NCI-H128 (cell line): Measurements from ENCODE around the gene MSH5.
"Not testable (repeated sequence)": the region's sequence is repeated elsewhere in the genome, so short reads cannot be mapped to it uniquely, and the experiment has no call there.

Experiments used
- DNase-seq: peaks from one replicate; lab custom pipeline; 2025; ENCODE audit not compliant: unreplicated experiment; lab: John Stamatoyannopoulos, UW

MSH5 gene

GRCh38 chr6:31777667-31778050, 37.9 kb downstream of the MSH5 start:
- no peak for DNase-seq

GRCh38 chr6:31778193-31778592, 38.4 kb downstream of the MSH5 start:
- DNase-seq, result no peak

- no peak for DNase-seq
Observed at GRCh38 chr6:31778999-31779885, 39.4 kb downstream of the MSH5 start.

- DNase-seq, result no peak
Observed at GRCh38 chr6:31779908-31780307, 40.1 kb downstream of the MSH5 start.

GRCh38 chr6:31780507-31781243, 40.9 kb downstream of the MSH5 start:
- DNase-seq, result no peak

GRCh38 chr6:31781244-31782125, 41.7 kb downstream of the MSH5 start:
- no peak for DNase-seq

GRCh38 chr6:31782126-31782855, 42.5 kb downstream of the MSH5 start:
- DNase-seq, result no peak

- DNase-seq, result no peak
Observed at GRCh38 chr6:31784098-31784925, 44.5 kb downstream of the MSH5 start.

- no peak for DNase-seq
Observed at GRCh38 chr6:31785475-31785874, 45.7 kb downstream of the MSH5 start.

- peak; percentile 25 for DNase-seq
Observed at GRCh38 chr6:31791324-31792089, 51.7 kb downstream of the MSH5 start.

- no peak for DNase-seq
Observed at GRCh38 chr6:31792090-31792374, 52.2 kb downstream of the MSH5 start.

- no peak for DNase-seq
Observed at GRCh38 chr6:31792761-31793171, 53.0 kb downstream of the MSH5 start.

GRCh38 chr6:31793927-31794245, 54.1 kb downstream of the MSH5 start:
- DNase-seq, result not testable (repeated sequence)

- DNase-seq, result no peak
Observed at GRCh38 chr6:31794294-31794865, 54.6 kb downstream of the MSH5 start.

- no peak for DNase-seq
Observed at GRCh38 chr6:31794866-31795615, 55.2 kb downstream of the MSH5 start.

- DNase-seq, result peak; percentile 79
Observed at GRCh38 chr6:31795616-31796298, 56.0 kb downstream of the MSH5 start, which contains the start of gene VARS1. VARS1 (minus strand) TSS chr6:31795752; CDS start chr6:31795217, 535 bp downstream.

GRCh38 chr6:31796993-31797385, 57.2 kb downstream of the MSH5 start:
- DNase-seq, result no peak

GRCh38 chr6:31797588-31797987, 57.8 kb downstream of the MSH5 start:
- no peak for DNase-seq
